Effector CD4-positive, alpha-beta T cell (primary cell): ENCODE data around the gene GUCY2D.

Source experiments
- DNase-seq: peaks from one replicate; pipeline ENCODE4 v3.0.0-alpha.2; 2020

GUCY2D gene

DNA sequence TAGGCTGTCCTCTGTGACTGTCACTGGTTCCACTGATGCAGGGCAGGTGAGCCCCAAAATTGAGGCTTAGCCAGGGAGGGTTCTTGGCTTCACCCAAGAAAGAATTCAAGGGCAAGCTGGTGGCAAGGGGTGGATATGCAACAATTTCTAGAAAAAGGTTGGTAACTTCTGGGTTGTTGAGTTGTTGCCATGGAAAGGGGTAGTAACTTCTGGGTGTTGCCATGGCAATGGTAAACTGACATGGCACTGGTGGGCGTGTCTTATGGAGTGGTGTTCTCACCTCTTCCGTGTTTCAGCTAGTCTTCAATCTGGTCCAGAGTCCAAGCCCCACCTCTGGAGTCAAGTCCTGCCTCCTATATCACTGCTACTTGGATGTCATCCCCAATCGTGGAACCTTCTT lies 9.5 kb upstream of the GUCY2D start:
- DNase-seq, result no peak

GRCh38 chr17:7993972-7994589 lies 8.3 kb upstream of the GUCY2D start:
- no peak for DNase-seq

DNA sequence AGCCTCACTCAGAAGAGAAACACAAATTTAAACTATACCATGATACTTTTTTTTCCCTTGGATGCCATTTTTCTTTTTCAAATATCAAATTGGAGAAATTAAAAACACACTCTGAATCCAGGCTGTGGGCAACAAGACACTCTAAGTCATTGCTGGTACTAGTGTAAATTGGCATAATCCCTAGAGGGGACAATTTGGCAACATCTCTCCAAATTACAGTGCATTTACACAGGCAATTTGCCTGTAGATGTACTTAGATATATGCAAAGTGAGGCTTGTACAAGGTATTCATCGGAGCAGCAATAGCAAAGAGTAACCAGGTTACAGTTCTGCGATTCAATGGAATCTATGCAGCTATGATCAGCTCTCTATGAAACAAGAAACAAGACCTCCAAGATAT lies 6.7 kb upstream of the GUCY2D start:
- no peak for DNase-seq

GRCh38 chr17:7997186-7997585 lies 5.2 kb upstream of the GUCY2D start:
- no peak for DNase-seq

GRCh38 chr17:8002721-8003593 lies 542 bp downstream of the GUCY2D start:
- DNase-seq, result no peak

- no peak for DNase-seq
These were observed 1.3 kb downstream of the GUCY2D start for GRCh38 chr17:8003594-8004181.

DNA sequence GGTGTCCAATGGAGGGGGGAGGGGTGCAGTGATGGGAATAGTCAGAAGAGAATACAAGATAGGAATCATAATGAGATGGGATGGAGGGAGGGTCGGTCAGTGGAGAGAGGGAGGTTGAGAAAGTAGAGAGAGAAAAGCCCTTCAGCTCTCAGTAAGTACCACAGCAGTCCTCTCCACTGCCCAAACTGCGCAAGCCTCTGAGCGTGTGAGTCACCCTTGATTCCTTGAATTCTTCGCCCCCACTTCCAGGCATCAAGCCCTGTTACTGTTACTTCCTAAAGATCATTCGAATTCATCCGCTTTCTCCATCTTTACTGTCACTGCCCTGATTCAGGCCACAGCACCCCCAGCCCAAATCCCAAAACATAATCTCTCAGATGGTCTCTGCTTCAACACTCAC lies 2.5 kb downstream of the GUCY2D start:
- DNase-seq, result no peak

- no peak for DNase-seq
These were observed 2.9 kb downstream of the GUCY2D start for GRCh38 chr17:8005357-8005756.

DNA sequence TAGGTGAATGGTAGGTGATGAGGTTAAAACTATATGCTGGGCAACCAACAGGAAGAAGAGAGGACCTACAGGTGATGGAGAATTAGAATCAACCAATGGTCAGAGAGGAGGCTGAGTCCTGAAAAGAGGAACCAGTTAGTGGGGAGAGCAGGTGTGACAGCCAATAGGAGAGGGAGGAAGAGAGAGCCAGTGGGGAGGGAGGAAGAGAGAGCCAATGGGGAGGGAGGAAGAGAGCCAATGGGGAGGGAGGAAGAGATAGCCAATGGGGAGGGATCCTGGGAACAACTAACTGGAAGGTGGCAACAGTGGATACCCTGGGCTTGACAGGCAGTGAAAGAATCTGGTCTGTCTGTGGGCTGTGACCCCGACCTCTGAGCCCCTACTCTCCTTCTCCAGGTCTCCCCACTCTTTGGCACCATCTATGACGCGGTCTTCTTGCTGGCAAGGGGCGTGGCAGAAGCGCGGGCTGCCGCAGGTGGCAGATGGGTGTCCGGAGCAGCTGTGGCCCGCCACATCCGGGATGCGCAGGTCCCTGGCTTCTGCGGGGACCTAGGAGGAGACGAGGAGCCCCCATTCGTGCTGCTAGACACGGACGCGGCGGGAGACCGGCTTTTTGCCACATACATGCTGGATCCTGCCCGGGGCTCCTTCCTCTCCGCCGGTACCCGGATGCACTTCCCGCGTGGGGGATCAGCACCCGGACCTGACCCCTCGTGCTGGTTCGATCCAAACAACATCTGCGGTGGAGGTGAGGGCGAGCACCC lies 3.7 kb downstream of the GUCY2D start:
- no peak for DNase-seq

- no peak for DNase-seq
These were observed 4.6 kb downstream of the GUCY2D start for GRCh38 chr17:8006836-8007680.

GRCh38 chr17:8007836-8008235 lies 5.4 kb downstream of the GUCY2D start:
- no peak for DNase-seq

- no peak for DNase-seq
These were observed 9.7 kb downstream of the GUCY2D start for GRCh38 chr17:8012045-8012580.

DNA sequence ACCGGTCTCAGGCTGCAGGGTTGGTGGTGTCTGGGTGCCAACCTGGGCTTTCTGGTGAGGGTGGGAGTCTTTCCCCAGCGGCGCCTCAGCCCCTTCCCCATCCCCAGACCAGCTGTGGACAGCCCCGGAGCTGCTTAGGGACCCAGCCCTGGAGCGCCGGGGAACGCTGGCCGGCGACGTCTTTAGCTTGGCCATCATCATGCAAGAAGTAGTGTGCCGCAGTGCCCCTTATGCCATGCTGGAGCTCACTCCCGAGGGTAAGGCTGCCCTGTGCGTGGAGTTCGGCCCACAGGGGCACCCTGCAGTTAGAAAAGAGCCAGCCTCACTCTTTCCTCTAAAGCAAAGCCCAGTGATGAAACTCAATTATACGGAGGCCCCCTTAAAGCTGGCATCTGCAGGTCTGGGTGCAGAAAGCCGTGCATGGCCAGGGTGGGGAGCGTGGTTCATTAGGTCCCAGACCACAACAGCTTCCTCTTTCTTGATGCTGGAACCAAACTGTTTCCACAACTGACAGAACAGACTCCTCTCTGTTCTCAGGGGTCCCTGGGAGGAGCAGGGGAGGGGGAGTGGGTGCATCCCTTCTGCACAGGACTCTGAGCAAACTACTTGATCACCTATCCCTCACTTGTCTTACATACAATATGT lies 10.7 kb downstream of the GUCY2D start:
- DNase-seq, result no peak

- DNase-seq, result no peak
These were observed 11.5 kb downstream of the GUCY2D start for GRCh38 chr17:8013731-8014557.

DNA sequence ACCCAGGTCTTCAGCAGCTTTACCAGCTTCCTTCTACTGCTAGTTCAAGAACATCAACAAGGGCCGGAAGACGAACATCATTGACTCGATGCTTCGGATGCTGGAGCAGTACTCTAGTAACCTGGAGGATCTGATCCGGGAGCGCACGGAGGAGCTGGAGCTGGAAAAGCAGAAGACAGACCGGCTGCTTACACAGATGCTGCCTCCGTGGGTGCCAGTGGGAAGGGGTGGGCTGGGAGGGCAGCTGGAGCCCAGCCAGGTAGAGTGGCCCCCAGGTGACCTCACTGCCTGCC lies 12.1 kb downstream of the GUCY2D start:
- DNase-seq, result no peak

DNA sequence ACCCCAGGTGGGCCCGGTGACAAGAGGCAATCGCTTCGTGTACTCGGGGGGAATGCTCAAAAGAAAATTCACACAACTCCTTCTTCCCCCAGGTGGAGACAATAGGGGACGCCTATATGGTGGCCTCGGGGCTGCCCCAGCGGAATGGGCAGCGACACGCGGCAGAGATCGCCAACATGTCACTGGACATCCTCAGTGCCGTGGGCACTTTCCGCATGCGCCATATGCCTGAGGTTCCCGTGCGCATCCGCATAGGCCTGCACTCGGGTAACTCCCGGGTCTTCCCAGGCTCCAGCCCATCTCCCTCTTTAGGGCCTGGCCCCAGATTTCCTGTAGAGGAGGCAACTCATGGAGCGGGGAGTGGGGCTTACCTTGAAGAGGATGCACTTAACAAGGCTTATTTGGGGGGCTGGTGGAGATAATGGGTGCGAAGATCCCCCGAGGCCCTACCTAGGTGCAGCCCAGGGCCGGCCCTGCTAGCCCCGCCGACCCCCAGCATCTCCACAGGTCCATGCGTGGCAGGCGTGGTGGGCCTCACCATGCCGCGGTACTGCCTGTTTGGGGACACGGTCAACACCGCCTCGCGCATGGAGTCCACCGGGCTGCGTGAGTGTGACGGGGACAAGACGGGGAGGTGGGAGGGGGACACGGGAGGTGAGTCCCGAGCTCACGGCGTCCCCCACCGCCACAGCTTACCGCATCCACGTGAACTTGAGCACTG lies 13.0 kb downstream of the GUCY2D start:
- no peak for DNase-seq

- DNase-seq, result no peak
These were observed 13.7 kb downstream of the GUCY2D start for GRCh38 chr17:8015957-8016631.

DNA sequence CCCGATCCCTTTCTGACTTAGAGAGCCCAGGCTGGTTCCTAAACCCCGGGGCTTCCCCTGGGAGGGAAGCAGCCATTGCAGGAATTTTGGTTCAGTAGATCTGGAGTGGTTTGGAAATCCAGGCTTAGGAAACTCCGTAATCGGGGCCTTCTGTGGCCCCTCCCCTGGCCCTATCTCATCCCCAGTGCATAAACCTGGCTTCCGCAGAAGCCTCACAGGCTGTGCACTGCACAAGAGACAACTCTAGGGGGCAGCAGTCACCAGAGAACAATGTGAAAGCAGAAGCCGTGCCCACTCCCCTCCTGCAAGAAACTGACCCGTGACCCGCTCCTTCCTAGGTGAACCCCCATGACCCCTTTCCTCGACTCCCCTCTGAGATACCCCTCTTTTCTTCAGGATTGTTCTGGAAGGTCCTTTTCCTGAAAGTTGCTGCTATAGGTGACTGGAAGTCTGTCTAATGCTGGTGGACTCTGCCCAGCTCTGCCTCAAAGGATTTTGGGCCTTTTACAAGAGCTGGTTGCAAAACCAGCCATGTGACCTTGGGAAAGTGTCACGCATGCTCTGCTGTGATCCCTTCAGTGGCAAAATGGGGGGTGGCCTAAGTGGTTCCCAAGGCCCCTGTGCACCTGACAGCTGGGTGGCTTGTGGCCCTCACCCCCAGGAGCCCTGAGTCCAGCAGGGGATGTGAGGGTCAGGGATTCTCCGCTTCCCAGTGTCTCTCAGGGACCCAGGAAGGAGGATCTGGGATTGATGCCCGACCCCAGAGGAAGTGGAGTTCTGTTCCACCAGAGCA lies 14.4 kb downstream of the GUCY2D start:
- peak; percentile 22 for DNase-seq

DNA sequence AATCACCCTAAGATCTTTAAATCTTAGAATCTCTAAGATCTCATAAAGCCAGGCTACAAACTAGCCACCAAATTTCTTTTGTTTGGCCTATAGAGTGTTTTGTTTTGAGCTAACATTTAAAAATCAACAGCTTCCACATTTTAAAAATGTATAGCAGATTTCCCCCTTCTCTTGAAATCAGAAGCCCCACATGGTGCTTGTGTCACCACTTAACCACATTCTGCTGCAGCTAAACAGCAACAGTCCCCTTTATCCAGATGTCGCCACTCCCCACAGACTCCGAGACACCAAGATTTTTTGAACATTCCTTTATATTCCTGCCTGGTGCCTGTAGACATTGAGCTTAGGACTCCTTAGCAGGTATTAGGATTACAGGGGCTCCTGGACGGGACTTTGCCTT lies 16.0 kb downstream of the GUCY2D start:
- no peak for DNase-seq
